ENCODE measurements around the gene FN3KRP. TPM values are rescaled to one million over a fixed set of nuclear protein-coding genes. Genes with fewer than 3 reads are reported as not detected.

The FN3KRP gene
- polyA plus RNA-seq, 3 donors: 16.5 to 24.8 (median 23.2) TPM

- peaks cover 25% of the 10 kb centered on the region for H3K4me1 Mint-ChIP-seq
- Histone ChIP-seq H3K27ac (ENCODE audit: low read depth in 1 of 2, low read length in 2 of 2) (peak overlapping the region in 1 of 2 donors; percentile 75), H3K4me2 (replicated peaks; ENCODE audit: extremely low read depth, low read length, poor library complexity, severe bottlenecking) (peak overlapping the region; percentile 94), H3K79me2 (ENCODE audit: insufficient read depth, low read length) (peaks cover 17% of the 10 kb centered on the region), H3K36me3 (replicated peaks in 1 of 2; ENCODE audit: control insufficient read depth in 1 of 2, insufficient read depth in 2 of 2, low read length in 2 of 2) (no peaks in the 10 kb centered on the region), H4K20me1 (ENCODE audit: insufficient read depth, low read length) (peaks cover 8% of the 10 kb centered on the region), H2AFZ (ENCODE audit: insufficient read depth, low read depth, low read length, poor library complexity, severe bottlenecking) (peak overlapping the region; percentile 96), H3K4me1 (ENCODE audit: control insufficient read depth in 1 of 2, insufficient read depth in 2 of 2, low read length in 2 of 2) (peaks cover 10 to 15% of the 10 kb centered on the region in 2 donors), H3K4me3 (replicated peaks in 1 of 3; ENCODE audit: low read depth in 2 of 3, low read length in 3 of 3) (peak overlapping the region; percentile 49 to 85 (median 67)), H3K9me3 (replicated peaks in 1 of 2; ENCODE audit: control insufficient read depth in 1 of 2, insufficient read depth in 1 of 2, low read length in 2 of 2) (peaks cover 0 to 2% of the 10 kb centered on the region in 2 donors), H3K9ac (ENCODE audit: insufficient read depth, low read length, poor library complexity, severe bottlenecking) (peak overlapping the region; percentile 62), H3K27me3 (ENCODE audit: control insufficient read depth in 2 of 2, insufficient read depth in 2 of 2, low read length in 2 of 2) (peaks cover 0 to 8% of the 10 kb centered on the region in 2 donors)
- TF ChIP-seq, protein P1, sequence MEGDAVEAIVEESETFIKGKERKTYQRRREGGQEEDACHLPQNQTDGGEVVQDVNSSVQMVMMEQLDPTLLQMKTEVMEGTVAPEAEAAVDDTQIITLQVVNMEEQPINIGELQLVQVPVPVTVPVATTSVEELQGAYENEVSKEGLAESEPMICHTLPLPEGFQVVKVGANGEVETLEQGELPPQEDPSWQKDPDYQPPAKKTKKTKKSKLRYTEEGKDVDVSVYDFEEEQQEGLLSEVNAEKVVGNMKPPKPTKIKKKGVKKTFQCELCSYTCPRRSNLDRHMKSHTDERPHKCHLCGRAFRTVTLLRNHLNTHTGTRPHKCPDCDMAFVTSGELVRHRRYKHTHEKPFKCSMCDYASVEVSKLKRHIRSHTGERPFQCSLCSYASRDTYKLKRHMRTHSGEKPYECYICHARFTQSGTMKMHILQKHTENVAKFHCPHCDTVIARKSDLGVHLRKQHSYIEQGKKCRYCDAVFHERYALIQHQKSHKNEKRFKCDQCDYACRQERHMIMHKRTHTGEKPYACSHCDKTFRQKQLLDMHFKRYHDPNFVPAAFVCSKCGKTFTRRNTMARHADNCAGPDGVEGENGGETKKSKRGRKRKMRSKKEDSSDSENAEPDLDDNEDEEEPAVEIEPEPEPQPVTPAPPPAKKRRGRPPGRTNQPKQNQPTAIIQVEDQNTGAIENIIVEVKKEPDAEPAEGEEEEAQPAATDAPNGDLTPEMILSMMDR (IDR thresholded peaks at IDR 0.05): no peak
- intact Hi-C loops (cut with micrococcal nuclease): loop anchor here (5.0 kb wide), 3 partner anchors 35 to 105 kb away; partner anchors contain the start of genes FN3KRP (in 1 of the 2), RAB40B (in 1 of the 2) and WDR45B (in 1 of the 2)
- peaks cover 13 to 19% of the 10 kb centered on the region in 2 donors for H3K36me3 Mint-ChIP-seq
- peaks cover 0 to 21% (median 4%) of the 10 kb centered on the region in 7 donors for H3K9me3 Mint-ChIP-seq
- peak in 1 of 3 donors; percentile 14 for DNase-seq
- H3K4me3 Mint-ChIP-seq: peak overlapping the region; percentile 80 to 87
- H3K27me3 Mint-ChIP-seq (ENCODE audit: low read depth in 3 of 3): peaks cover 1 to 27% (median 6%) of the 10 kb centered on the region in 3 donors
- H3K27ac Mint-ChIP-seq: peak overlapping the region in 3 of 7 donors; percentile 26 to 81 (median 63)
- WGBS (ENCODE audit: insufficient coverage): 1% methylated on average over 70 of the region's 72 CpGs
These were observed 36.1 kb downstream of the FN3KRP start for GRCh38 chr17:82752371-82753200.

GRCh38 chr17:82753201-82753464 is 36.6 kb downstream of the FN3KRP start:
- peaks cover 17% of the 10 kb centered on the region for H3K79me2 ChIP-seq (ENCODE audit: insufficient read depth, low read length)
- Mint-ChIP-seq H3K4me3 (peak overlapping the region; percentile 80 to 87), H3K36me3 (peaks cover 15 to 24% of the 10 kb centered on the region in 2 donors), H3K9me3 (peaks cover 0 to 17% (median 4%) of the 10 kb centered on the region in 7 donors), H3K27me3 (ENCODE audit: low read depth in 3 of 3) (peaks cover 1 to 25% (median 6%) of the 10 kb centered on the region in 3 donors), H3K4me1 (peaks cover 25% of the 10 kb centered on the region), H3K27ac (peak overlapping the region in 2 of 7 donors; percentile 18 to 40)
- peaks cover 8% of the 10 kb centered on the region for H4K20me1 ChIP-seq (ENCODE audit: insufficient read depth, low read length)
- H3K27ac ChIP-seq (ENCODE audit: low read depth in 1 of 2, low read length in 2 of 2): no peak overlapping the region
- H3K4me2 ChIP-seq (replicated peaks; ENCODE audit: extremely low read depth, low read length, poor library complexity, severe bottlenecking): peak overlapping the region; percentile 94
- H3K4me3 ChIP-seq (replicated peaks in 1 of 3; ENCODE audit: low read depth in 2 of 3, low read length in 3 of 3): peak overlapping the region in 1 of 3 experiments; percentile 85
- no peak overlapping the region for H3K9ac ChIP-seq (ENCODE audit: insufficient read depth, low read length, poor library complexity, severe bottlenecking)
- intact Hi-C loops (cut with micrococcal nuclease): loop anchor here (5.0 kb wide), 3 partner anchors 36 to 106 kb away; partner anchors contain the start of genes FN3KRP (in 1 of the 2), RAB40B (in 1 of the 2) and WDR45B (in 1 of the 2)
- H2AFZ ChIP-seq (ENCODE audit: insufficient read depth, low read depth, low read length, poor library complexity, severe bottlenecking): peak overlapping the region; percentile 96
- peaks cover 0 to 8% of the 10 kb centered on the region in 2 donors for H3K27me3 ChIP-seq (ENCODE audit: control insufficient read depth in 2 of 2, insufficient read depth in 2 of 2, low read length in 2 of 2)
- whole genome bisulfite sequencing (ENCODE audit: insufficient coverage): 64% methylated on average over 8 of the region's 8 CpGs
- peaks cover 0 to 2% of the 10 kb centered on the region in 2 donors for H3K9me3 ChIP-seq (replicated peaks in 1 of 2; ENCODE audit: control insufficient read depth in 1 of 2, insufficient read depth in 1 of 2, low read length in 2 of 2)
- H3K4me1 ChIP-seq (ENCODE audit: control insufficient read depth in 1 of 2, insufficient read depth in 2 of 2, low read length in 2 of 2): peaks cover 10 to 15% of the 10 kb centered on the region in 2 donors
- DNase-seq: no peak
- TF ChIP-seq, protein P1 (IDR thresholded peaks at IDR 0.05): no peak
- no peaks in the 10 kb centered on the region for H3K36me3 ChIP-seq (replicated peaks in 1 of 2; ENCODE audit: control insufficient read depth in 1 of 2, insufficient read depth in 2 of 2, low read length in 2 of 2)

Data from CD14-positive monocyte (primary cell).